Upper lobe of left lung (tissue), 4 donors: ENCODE measurements around the gene SLC1A7.

Experiments used
- EP300 ChIP-seq, 4 donors: sonication (generic); formaldehyde crosslinking; IDR thresholded peaks; one replicate each; pipeline ENCODE4 v1.5.1; 2017; ENCODE audit warnings: antibody characterized with exemption in 4 of 4, control low read depth in 2 of 4
- POLR2AphosphoS5 ChIP-seq, 2 donors: sonication (generic); formaldehyde crosslinking; IDR thresholded peaks; one replicate each; pipeline ENCODE4 v1.5.1; 2017; ENCODE audit warnings: antibody characterized with exemption in 2 of 2
- TF ChIP-seq, protein P1 (sequence below), 6 experiments: fragments of 450-650 bp in 4 of 6; fragments of 200-600 bp in 2 of 6; sonication (generic) in 2 of 6; IDR thresholded peaks; one replicate each; pipeline ENCODE4 v1.5.1; 2016 to 2019; ENCODE audit warnings: antibody characterized with exemption in 6 of 6

DNA sequence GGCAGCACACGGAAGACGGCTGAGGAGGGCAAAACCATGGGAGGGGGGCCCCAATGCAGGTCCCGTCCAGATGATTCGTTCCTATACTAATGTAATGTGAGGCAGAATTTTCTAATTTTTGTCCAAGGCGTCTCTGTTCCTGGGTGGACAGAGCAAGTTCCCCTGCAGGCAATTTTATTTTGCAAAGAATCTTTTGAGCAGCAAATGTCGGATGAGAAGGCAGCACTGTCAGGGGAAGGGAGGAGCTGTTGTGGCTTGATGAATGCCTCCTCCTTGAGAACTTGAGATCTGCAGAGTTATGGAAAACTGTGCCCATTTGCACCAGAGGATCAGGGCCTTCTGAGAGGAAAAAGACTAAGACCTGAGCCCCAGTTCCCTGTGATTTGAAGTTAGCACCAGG is 17.3 kb downstream of the SLC1A7 start:
- TF ChIP-seq EP300 (IDR thresholded peaks at IDR 0.05) (no peak), POLR2AphosphoS5 (IDR thresholded peaks at IDR 0.05) (no peak)
- TF ChIP-seq, protein P1, sequence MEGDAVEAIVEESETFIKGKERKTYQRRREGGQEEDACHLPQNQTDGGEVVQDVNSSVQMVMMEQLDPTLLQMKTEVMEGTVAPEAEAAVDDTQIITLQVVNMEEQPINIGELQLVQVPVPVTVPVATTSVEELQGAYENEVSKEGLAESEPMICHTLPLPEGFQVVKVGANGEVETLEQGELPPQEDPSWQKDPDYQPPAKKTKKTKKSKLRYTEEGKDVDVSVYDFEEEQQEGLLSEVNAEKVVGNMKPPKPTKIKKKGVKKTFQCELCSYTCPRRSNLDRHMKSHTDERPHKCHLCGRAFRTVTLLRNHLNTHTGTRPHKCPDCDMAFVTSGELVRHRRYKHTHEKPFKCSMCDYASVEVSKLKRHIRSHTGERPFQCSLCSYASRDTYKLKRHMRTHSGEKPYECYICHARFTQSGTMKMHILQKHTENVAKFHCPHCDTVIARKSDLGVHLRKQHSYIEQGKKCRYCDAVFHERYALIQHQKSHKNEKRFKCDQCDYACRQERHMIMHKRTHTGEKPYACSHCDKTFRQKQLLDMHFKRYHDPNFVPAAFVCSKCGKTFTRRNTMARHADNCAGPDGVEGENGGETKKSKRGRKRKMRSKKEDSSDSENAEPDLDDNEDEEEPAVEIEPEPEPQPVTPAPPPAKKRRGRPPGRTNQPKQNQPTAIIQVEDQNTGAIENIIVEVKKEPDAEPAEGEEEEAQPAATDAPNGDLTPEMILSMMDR (IDR thresholded peaks at IDR 0.05), result no peak
